ENCODE measurements around the gene CRIP2.

DNA sequence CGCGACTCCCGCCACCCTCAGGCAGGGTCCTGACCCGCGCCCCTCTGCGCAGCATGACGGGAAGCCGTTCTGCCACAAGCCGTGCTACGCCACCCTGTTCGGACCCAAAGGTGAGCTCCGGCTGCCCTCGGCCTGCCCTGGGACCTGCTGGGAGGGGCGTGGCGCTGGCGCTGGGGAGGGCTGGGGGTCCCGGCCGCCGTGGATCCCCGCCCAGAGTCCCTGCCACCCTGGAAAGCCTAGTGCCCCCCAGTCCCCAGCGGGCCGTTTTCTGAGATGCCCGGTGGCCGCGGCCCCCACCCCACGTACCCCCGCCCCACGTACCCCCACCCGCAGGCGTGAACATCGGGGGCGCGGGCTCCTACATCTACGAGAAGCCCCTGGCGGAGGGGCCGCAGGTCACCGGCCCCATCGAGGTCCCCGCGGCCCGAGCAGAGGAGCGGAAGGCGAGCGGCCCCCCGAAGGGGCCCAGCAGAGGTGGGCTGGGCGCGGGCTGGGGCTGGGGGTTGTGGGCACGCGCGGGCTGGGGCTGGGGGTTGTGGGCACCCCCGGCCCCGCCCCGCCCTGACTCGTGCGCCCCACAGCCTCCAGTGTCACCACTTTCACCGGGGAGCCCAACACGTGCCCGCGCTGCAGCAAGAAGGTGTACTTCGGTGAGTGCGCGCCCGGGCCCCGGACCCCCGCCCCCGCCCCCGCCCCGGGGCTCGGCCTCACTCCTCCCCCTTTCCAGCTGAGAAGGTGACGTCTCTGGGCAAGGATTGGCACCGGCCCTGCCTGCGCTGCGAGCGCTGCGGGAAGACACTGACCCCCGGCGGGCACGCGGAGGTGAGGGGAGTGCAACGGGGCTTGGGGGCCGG is 4.0 kb downstream of the CRIP2 start:
- no peak for TF ChIP-seq EZH2 (IDR thresholded peaks at IDR 0.05; ENCODE audit: insufficient read depth, poor library complexity, severe bottlenecking)
- TF ChIP-seq EZH2phosphoT487 (IDR thresholded peaks at IDR 0.05; ENCODE audit: insufficient read depth, low read depth) = no peak
